ENCODE measurements around the gene DUSP1.

The DUSP1 gene

DNA sequence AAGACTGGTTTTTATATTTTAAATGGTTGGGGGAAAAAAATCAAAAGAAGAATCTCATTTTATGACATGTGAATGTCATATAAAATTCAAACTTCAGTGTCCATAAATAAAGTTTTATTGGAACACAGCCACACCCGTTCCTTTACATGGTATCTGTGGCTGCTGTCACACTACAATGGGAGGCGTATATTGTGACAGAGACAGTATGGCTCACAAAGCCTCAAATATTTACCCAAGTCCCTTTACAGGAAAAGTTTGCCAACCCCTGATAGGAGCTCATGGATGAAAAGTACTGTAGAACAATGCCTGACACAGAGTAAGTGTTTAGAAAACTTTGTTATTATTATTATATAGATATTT is 5.2 kb upstream of the DUSP1 start:
- no peak for DNase-seq

DNA sequence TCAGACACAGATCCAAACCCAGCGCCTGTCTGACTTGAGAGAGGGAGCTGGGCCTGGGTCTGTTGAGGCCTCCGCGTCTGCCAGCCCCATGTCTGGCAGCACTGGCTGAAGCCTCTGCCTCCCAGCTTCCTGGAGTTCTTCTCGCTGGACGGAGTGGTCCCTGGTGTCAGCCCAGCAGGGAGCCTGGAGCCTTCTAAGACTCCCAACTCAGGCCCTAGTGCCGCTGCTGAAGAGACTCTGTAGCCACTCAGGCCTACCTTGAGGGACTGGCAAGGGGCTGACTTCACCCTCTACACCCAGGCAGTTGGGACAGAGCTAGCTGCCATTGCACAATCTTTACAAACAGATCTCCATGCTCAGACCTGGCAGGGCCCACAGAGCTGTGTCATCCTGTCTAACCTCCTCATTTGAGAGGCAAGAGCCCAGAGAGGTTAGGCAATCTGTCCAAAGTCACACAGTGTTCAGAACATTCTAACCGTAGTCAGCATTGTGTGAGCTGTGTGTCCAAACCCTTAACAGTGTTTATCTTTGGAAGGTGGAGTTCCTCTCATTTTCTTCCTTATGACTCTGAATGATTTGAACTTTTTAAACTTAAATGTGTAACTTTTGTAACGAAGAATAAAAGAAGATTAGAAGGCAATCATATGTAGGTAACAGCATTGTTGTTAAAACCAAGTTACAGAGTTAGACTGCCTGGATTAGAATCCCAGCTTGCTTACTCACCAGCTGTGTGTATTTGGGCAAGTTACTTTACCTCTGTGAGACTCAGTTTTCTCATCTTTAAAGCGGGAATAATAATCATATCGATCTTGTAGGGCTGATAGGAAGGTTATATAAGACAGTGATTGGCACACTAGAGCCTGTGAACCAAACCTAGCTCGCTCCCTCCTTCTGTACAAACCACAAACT is 4.6 kb upstream of the DUSP1 start:
- DNase-seq = no peak

GRCh38 chr5:172774561-172775315 is 3.7 kb upstream of the DUSP1 start:
- DNase-seq = no peak

DNA sequence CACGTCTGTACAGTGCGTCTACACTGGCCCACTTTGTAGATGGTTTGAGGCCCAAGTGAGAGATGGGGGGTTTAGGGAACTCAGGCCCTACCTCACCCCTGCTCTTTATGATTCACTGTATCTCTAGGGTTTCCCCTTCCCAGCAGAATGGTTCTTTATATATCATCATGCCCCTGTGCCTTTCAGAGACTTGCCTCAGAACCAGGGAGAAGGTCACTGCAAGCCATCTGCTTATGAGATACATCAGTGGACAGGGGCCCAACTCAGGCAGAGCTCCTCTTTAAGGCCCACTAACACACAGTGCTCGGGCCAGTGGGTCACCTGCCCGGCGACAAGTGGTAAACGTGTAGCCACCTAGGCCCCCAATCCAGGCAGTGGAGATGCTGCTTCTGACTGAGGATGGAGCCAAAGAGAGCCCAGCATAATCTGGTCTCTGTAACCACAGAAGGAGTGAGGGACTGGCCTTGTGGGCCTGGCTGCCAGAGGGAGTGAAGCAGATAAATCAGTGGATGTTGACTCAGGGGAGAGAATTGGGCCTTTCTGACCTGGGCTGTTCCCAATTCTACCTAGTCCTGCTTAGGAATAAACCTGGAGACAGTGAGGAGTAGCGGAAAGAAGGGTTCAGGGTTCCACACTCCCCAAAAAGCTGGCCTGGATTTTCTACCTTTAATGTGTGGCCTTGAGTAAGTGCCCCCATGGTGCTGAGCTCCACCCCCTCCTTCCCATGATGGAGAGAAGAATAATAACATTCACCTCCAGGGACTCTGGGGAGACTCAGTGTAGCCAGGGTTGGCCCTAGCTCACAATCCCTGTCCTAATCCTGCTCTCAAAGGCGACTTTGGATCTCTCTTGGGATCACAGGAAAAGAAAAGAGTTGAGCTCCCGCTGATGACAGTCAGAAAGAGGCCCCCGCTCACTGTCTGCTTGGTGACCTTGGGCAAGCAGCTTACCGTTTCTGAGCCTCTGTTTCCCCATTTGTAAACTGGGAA is 2.8 kb upstream of the DUSP1 start:
- no peak for DNase-seq

GRCh38 chr5:172772112-172772906 is 1.3 kb upstream of the DUSP1 start:
- DNase-seq = peak; percentile 77

GRCh38 chr5:172771439-172772111 is 580 bp upstream of the DUSP1 start:
- no peak for DNase-seq

DNA sequence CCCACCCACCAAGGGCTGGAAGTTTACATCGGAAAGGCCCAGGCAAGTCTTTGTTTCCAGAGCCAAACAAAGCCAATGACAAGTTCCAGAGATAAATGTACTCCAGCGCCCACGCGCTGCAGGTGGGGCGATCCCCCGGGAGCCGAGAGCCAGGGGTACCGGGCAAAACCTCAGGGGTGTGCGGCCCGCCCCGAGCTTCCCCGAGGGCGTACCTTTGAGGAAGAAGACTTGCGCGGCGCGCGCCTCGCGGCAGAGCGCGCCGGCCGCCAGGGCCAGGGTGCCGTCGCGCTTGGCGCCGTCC is 671 bp downstream of the DUSP1 start:
- no peak for DNase-seq

DNA sequence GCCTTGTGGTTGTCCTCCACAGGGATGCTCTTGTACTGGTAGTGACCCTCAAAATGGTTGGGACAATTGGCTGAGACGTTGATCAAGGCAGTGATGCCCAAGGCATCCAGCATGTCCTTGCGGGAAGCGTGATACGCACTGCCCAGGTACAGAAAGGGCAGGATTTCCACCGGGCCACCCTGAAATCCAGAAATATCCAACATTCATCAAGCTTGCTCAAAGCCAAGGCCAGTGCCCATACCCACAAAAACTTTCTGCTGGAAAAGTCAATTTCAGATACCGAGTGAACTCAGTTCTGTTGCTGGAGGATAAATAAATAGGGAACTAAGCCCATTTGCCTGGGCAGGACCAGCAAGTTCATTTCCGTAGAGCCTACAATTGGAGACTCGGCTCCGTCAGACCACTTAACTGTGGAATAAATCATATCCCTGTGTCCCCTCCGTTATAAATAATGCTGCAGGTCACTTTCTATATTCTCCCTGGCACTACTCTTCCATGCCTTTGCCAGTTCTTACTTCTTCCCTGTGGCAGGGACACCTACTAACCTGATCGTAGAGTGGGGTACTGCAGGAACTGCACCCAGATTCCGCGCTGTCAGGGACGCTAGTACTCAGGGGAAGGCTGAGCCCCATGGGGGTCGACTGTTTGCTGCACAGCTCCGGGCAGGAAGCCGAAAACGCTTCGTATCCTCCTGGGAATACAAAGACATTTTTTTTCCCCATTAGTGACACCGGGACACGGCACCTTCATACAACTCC is 1.2 kb downstream of the DUSP1 start:
- DNase-seq = no peak

- no peak for DNase-seq
These were observed 1.7 kb downstream of the DUSP1 start for GRCh38 chr5:172769342-172769615.

DNA sequence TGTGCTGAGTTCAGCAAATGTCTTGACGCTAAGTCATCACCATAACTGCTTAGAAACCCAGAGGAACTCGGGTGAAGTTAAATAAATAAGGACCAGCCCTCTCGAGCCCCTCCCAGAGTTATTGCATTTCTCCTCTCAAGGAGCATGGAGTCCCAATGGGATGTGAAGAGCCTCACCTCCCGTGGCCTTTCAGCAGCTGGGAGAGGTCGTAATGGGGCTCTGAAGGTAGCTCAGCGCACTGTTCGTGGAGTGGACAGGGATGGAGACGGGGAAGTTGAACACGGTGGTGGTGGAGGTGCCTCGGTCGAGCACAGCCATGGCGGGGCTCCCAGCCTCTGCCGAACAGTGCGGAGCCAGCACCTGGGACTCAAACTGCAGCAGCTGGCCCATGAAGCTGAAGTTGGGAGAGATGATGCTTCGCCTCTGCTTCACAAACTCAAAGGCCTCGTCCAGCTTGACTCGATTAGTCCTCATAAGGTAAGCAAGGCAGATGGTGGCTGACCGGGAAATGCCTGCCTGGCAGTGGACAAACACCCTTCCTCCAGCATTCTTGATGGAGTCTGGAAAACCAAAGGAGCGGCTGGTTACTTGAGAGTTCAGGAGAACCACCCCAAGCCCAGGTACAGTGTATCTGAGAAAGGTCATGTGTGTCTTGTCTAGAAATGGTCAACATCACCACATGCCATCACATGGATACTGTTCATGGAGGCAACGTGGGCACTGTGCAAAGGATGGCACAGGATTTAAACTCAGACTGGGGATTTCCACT is 2.2 kb downstream of the DUSP1 start:
- no peak for DNase-seq

DNA sequence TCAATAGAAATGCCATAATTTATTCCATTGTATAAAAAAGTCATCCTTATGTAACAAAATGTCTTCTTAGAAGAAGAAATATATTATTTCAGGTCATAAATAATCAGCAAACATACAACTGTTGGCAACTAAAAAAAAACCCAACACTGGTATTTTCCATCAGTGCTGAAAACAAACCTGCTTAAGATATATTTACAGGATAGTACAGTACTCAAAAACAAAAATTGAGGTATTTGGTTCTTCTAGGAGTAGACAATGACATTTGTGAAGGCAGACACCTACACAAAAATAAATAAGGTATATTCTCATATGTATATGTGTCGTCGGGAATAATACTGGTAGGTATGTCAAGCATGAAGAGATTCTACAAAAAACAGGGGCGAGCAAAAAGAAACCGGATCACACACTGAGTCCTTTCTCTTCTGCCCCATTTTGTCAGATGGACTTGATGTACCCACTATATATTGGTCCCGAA is 2.9 kb downstream of the DUSP1 start:
- no peak for DNase-seq

- no peak for DNase-seq
These were observed 4.5 kb downstream of the DUSP1 start for GRCh38 chr5:172766287-172767108.

- DNase-seq = no peak
These were observed 5.2 kb downstream of the DUSP1 start for GRCh38 chr5:172765766-172766286.

DNA sequence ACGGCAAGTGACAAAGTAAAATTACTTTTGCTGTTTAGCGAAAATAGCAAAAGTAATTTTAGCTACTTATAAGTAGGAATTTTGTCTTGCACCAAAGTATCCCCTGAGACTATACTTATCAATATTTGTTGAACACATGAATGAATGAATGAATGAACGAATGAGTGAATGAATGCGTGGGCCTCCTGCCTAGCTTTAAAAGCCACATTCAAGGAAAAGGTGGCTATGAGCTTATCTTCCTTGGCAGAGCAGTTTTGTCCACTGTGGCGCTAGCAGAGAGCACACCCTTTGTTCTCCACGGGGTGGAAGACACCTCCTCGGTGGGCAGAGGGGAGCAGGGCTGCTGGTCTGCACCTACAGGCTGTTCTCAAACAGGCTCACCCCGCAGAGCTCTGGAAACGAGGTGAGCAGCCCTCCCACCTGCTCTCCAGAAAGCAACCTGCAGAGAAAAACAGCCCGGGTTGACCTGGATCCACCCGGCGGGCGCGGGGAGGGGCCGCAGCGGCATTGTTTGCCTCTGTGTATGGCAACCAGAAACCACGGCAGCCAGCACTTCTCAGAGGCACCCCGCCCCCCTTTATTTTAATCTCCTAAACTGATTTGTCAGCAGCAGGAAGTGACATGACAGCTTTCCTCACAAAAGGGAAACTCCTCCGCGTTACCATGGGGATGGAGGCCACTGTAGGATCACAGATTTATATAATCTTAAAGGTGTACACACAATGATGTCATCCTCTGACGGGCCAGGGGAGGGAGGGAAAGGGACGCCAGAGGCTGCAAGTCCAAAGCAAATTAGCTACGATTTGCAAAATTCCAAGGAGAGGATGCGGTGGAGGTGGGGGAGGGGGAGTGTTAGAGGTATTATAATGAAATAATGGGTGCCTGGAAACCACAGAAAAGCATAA is 5.9 kb downstream of the DUSP1 start:
- DNase-seq = peak; percentile 81

DNA sequence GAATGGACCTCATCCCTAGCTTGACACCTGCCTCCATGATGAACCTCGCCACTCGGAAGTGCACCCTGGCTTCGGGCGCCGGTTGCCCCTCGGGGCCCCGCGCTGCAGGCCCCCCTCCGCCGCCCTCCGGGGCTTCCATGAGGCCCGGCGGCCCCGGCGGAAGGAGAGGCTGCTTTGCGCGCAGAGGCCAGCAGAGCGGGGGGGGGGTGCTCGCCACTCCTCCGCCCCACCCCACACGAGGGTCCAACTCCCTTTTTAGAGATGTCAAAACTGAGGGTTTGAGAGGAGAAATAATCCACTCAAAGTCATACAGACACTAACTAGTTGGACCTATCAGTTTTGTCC is 7.9 kb downstream of the DUSP1 start:
- no peak for DNase-seq

DNA sequence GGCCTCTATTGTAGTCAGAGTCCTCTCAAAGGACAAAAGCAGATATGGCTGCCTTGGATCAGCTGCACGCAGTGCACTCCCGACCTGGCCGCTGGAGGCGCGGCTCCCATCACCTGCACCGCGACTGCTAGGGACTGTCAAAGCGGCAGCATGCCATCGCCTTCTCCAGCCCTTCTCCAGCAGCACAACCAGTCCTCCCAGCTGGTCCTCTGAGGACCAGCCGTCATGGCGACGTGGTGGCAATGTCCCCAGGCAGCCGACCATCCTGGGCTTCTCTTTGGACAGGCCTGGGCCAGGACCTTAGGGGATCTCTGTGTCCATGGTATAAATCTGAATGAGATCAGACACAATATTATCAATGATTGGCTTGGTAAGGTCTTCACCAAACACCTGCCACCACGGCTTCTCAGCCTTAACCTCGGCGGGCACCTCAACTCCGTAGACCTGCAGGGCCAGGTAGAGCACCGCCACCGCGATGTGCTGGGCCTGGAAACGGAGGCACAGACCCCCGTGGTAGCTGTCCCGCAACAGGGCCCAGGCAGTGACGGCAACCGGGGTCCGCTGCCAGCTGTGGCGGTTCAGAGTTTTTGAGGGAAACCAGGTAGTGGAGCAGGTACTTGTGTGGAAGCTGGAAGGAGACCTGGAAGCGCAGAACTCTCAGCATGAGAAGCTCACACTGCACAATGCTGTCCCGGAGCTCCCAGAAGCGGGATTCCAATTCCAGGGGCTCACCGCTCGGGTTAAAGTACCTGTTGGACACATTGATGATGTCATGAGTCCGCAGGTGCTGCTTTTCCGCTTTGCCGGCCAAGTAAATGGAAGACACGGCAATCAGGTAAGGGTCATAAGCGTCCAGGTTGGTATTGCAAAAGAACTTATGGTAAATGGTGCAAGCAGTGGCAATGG is 8.5 kb downstream of the DUSP1 start:
- no peak for DNase-seq

- DNase-seq = no peak
These were observed 10.0 kb downstream of the DUSP1 start for GRCh38 chr5:172760959-172761358.

Measured in activated CD4-positive, CD25-positive, alpha-beta regulatory T cell treated with anti-CD3 and anti-CD28 coated beads, Interleukin-2, amount 50 U/mL, for 72 hours (primary cell).